ENCODE measurements around the gene RIN3.

Gene RIN3

GRCh38 chr14:92735344-92735743 is 221.8 kb downstream of the RIN3 start:
- no peak overlapping the region for H3K4me3 ChIP-seq (replicated peaks in 1 of 2; ENCODE audit: low read depth in 2 of 2, low read length in 2 of 2)
- no peak for DNase-seq (ENCODE audit: low read depth in 2 of 2)
- TF ChIP-seq CTCF (IDR thresholded peaks at IDR 0.05; ENCODE audit: low read depth, low read length), result no peak

GRCh38 chr14:92737206-92737605 is 223.6 kb downstream of the RIN3 start:
- no peak overlapping the region for H3K4me3 ChIP-seq (replicated peaks in 1 of 2; ENCODE audit: low read depth in 2 of 2, low read length in 2 of 2)
- DNase-seq (ENCODE audit: low read depth in 2 of 2), result no peak
- no peak for TF ChIP-seq CTCF (IDR thresholded peaks at IDR 0.05; ENCODE audit: low read depth, low read length)

- no peak overlapping the region for H3K4me3 ChIP-seq (replicated peaks in 1 of 2; ENCODE audit: low read depth in 2 of 2, low read length in 2 of 2)
- no peak for TF ChIP-seq CTCF (IDR thresholded peaks at IDR 0.05; ENCODE audit: low read depth, low read length)
- no peak for DNase-seq (ENCODE audit: low read depth in 2 of 2)
Measured at GRCh38 chr14:92737619-92738188, 224.1 kb downstream of the RIN3 start.

All from cardiac fibroblast (primary cell).